OCI-LY7 (cell line): ENCODE results near the gene ARHGAP24. TPM values are rescaled to one million over a fixed set of nuclear protein-coding genes. Genes with fewer than 3 reads are reported as not detected.

ENCODE experiments used
- BruUV-seq: library from RNA; stranded (reverse); fragments of 400-500 nt; replicated peaks from 2 replicates; lab custom pipeline; 2021; lab: Mats Ljungman, UMichigan
- CTCF ChIA-PET: fragments of 300-600 bp; sonication (Branson Sonifier 250); formaldehyde crosslinking; loops from one replicate; lab custom pipeline; 2022; ENCODE audit warnings: antibody characterized with exemption; ENCODE audit not compliant: unreplicated experiment; lab: Charles Lee
- POLR2A ChIA-PET: fragments of 300-600 bp; sonication (Branson Sonifier 250); formaldehyde crosslinking; loops from one replicate; lab custom pipeline; 2022; ENCODE audit warnings: antibody characterized with exemption; lab: Charles Lee
- DNase-seq: peaks from one replicate; pipeline ENCODE4 v3.0.0-alpha.2; 2015; ENCODE audit warnings: low spot score
- H2AFZ ChIP-seq: fragments of 200-600 bp; sonication (generic), shearing (Covaris generic); 2 replicates; pipeline ENCODE4 v1.6.1; 2014; ENCODE audit warnings: mild to moderate bottlenecking, antibody characterized with exemption, low read length, moderate library complexity
- H3K27ac ChIP-seq: fragments of 200-600 bp; sonication (generic); 2 replicates; pipeline ENCODE4 v1.5.1; 2014; ENCODE audit warnings: mixed run types, low read depth, mild to moderate bottlenecking, moderate library complexity, low read length, inconsistent platforms; ENCODE audit not compliant: poor library complexity, severe bottlenecking
- H3K36me3 ChIP-seq: fragments of 200-600 bp; sonication (generic); 2 replicates; pipeline ENCODE4 v1.6.1; 2014; ENCODE audit warnings: mild to moderate bottlenecking, antibody characterized with exemption, low read length, moderate library complexity, mixed read lengths; ENCODE audit not compliant: insufficient read depth
- H3K4me1 ChIP-seq: fragments of 200-600 bp; sonication (generic); 2 replicates; pipeline ENCODE4 v1.5.1; 2014; ENCODE audit warnings: mild to moderate bottlenecking, low read length; ENCODE audit not compliant: insufficient read depth, poor library complexity, severe bottlenecking
- H3K4me2 ChIP-seq: fragments of 200-600 bp; sonication (generic); 2 replicates; pipeline ENCODE4 v1.6.1; 2014; ENCODE audit warnings: mild to moderate bottlenecking, low read length
- H3K4me3 ChIP-seq: fragments of 200-600 bp; sonication (generic); 2 replicates; pipeline ENCODE4 v1.5.1; 2014; ENCODE audit warnings: mild to moderate bottlenecking, low read depth, low read length; ENCODE audit not compliant: poor library complexity, severe bottlenecking
- H3K79me2 ChIP-seq: fragments of 200-600 bp; sonication (generic); 2 replicates; pipeline ENCODE4 v1.6.1; 2016; ENCODE audit warnings: low read depth, mild to moderate bottlenecking, low read length, moderate library complexity, mixed read lengths; ENCODE audit not compliant: insufficient read depth
- H3K9me2 ChIP-seq: fragments of 200-600 bp; sonication (generic); 2 replicates; pipeline ENCODE4 v1.6.1; 2016; ENCODE audit warnings: mild to moderate bottlenecking, low read length, mixed read lengths; ENCODE audit not compliant: insufficient read depth
- H3K9me3 ChIP-seq: fragments of 200-600 bp; sonication (generic); 2 replicates; pipeline ENCODE4 v1.6.1; 2014; ENCODE audit warnings: mild to moderate bottlenecking, mixed run types, low read length, mixed read lengths
- H4K20me1 ChIP-seq: fragments of 200-600 bp; sonication (generic); 2 replicates; pipeline ENCODE4 v1.6.1; 2014; ENCODE audit warnings: mild to moderate bottlenecking, antibody characterized with exemption, low read length, moderate library complexity, mixed read lengths; ENCODE audit not compliant: insufficient read depth
- EZH2phosphoT487 ChIP-seq: fragments of 200-600 bp; sonication (generic); IDR thresholded peaks from 2 replicates; pipeline ENCODE4 v1.6.1; 2018; ENCODE audit warnings: low read depth, borderline replicate concordance, mild to moderate bottlenecking, mixed run types, antibody characterized with exemption, low read length, moderate library complexity, mixed read lengths
- intact Hi-C: fragments of 100-400 bp; cut with micrococcal nuclease; formaldehyde crosslinking; loops from one replicate; pipeline ENCODE4 v1.10.0; 2022; ENCODE audit not compliant: unreplicated experiment
- total RNA-seq, 2 experiments: library from RNA; depleted of rRNA in 1 of 2; stranded (reverse); fragments of >200 nt in 1 of 2; shearing (Covaris generic) in 1 of 2; gene quantifications; 2 replicates each; pipeline ENCODE4 v1.2.3, GENCODE V29; 2014 to 2022
- TF ChIP-seq, protein P1 (sequence below): fragments of 200-600 bp; sonication (generic); conservative IDR thresholded peaks from 2 replicates; pipeline ENCODE4 v1.5.1; 2014; ENCODE audit warnings: mild to moderate bottlenecking, antibody characterized with exemption, low read length, moderate library complexity, mixed read lengths

Gene ARHGAP24
- total RNA-seq, 2 experiments from 2014 or later: 0.88 to 4.4 TPM

DNA sequence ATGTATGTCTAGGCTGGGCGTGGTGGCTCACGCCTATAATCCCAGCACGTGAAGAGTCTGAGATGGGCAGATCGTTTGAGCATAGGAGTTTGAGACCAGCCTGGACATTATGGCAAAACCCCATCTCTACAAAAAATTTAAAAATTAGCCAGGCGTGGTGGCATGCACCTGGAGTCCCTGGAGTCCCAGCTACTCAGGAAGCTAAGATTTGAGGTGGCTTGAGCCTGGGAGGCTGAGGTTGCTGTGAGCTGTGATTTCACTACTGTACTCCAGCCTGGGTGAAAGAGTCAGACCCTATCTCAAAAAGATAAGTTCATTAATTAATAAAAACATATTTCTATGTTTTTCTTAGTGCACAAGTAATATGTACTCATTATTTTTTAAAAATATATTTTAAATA is 238.1 kb downstream of the ARHGAP24 start:
- no peaks in the 10 kb centered on the region for H3K9me3 ChIP-seq
- TF ChIP-seq EZH2phosphoT487: no peak
- TF ChIP-seq, protein P1, sequence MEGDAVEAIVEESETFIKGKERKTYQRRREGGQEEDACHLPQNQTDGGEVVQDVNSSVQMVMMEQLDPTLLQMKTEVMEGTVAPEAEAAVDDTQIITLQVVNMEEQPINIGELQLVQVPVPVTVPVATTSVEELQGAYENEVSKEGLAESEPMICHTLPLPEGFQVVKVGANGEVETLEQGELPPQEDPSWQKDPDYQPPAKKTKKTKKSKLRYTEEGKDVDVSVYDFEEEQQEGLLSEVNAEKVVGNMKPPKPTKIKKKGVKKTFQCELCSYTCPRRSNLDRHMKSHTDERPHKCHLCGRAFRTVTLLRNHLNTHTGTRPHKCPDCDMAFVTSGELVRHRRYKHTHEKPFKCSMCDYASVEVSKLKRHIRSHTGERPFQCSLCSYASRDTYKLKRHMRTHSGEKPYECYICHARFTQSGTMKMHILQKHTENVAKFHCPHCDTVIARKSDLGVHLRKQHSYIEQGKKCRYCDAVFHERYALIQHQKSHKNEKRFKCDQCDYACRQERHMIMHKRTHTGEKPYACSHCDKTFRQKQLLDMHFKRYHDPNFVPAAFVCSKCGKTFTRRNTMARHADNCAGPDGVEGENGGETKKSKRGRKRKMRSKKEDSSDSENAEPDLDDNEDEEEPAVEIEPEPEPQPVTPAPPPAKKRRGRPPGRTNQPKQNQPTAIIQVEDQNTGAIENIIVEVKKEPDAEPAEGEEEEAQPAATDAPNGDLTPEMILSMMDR: no peak
- intact Hi-C loops: loop anchor here (10.0 kb wide), 1 partner anchor 562 kb away; no protein-coding TSS in a partner anchor
- ChIA-PET CTCF (no interaction called here), POLR2A (interaction anchor here (1.0 to 6.2 kb wide), 8 partner anchors 11 to 78 kb away, joined by 3 to 47 read pairs (median 6); no protein-coding TSS in a partner anchor)
- BruUV-seq: no TSS peak
- no peaks in the 10 kb centered on the region for H4K20me1 ChIP-seq
- DNase-seq: peak; percentile 81
- no peaks in the 10 kb centered on the region for H3K36me3 ChIP-seq
- H3K79me2 ChIP-seq: no peaks in the 10 kb centered on the region
- peak overlapping the region; percentile 87 for H2AFZ ChIP-seq
- H3K4me1 ChIP-seq: peaks cover 76% of the 10 kb centered on the region
- peak overlapping the region; percentile 69 for H3K27ac ChIP-seq
- H3K9me2 ChIP-seq: no peaks in the 10 kb centered on the region
- H3K4me2 ChIP-seq: peak overlapping the region; percentile 67
- peak overlapping the region; percentile 22 for H3K4me3 ChIP-seq

DNA sequence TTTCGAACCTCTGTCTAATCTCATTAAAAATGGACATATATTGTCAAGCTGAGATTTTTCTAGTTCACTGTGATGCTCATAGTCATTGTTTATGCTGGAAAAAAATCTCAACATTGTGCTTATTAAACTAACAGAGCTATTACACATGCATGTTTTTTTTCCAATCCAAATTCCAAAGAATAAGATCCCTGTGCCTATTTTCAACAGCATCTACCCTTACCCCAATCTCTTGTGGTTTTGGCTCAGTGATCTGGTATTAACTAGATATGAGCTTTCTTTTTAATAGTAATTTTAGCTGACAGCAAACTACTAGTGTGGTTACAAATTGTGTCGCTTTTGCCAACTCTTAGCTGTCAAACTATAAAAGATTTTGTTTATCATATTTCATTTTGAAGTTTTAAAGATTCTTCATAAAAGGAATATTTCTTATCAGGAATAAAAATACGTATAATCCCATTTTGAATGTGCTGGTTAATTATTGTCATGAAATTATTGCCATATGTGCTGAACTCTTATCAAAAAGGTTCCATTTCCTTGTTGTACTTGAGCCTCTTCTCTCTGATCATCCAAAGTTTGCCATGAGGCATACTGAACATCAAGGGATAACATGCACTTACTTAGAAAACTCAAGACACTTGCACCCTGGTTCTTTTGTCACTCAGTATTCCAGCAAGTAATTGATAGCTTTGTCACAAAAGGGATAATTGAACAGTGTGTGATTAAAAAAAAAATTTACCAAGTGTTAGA is 241.2 kb downstream of the ARHGAP24 start:
- no peak for DNase-seq
- TF ChIP-seq, protein P1: no peak
- TF ChIP-seq EZH2phosphoT487: no peak
- ChIA-PET CTCF (interaction anchor here (1.0 kb wide), 1 partner anchor 14 kb away, joined by 3 read pairs; no protein-coding TSS in a partner anchor), POLR2A (interaction anchor here (0.8 to 6.2 kb wide), 20 partner anchors 10 to 243 kb away, joined by 3 to 47 read pairs (median 6); no protein-coding TSS in a partner anchor)
- no peaks in the 10 kb centered on the region for H4K20me1 ChIP-seq
- intact Hi-C loops: loop anchor here (10.0 kb wide), 1 partner anchor 559 kb away; no protein-coding TSS in a partner anchor
- H3K27ac ChIP-seq: no peak overlapping the region
- no peak overlapping the region for H3K4me3 ChIP-seq
- 0 out of 2 replicates have a peak overlapping the region, but pooled peaks have one; percentile 25 for H3K4me2 ChIP-seq
- H3K9me2 ChIP-seq: no peaks in the 10 kb centered on the region
- H3K4me1 ChIP-seq: peaks cover 61% of the 10 kb centered on the region
- H2AFZ ChIP-seq: peak overlapping the region; percentile 86; the same call in 1 of the 2 replicates
- BruUV-seq: no TSS peak
- no peaks in the 10 kb centered on the region for H3K36me3 ChIP-seq
- no peaks in the 10 kb centered on the region for H3K9me3 ChIP-seq
- no peaks in the 10 kb centered on the region for H3K79me2 ChIP-seq
